HG02943 (cell line): Measurements from ENCODE around the gene ATP8B2.
"Not testable (repeated sequence)": the region's sequence is repeated elsewhere in the genome, so short reads cannot be mapped to it uniquely, and the experiment has no call there.

Experiments
- ATAC-seq: cut with Tn5 transposase; IDR thresholded peaks from one replicate; pipeline ENCODE4 v1.9.1; 2021; ENCODE audit warnings: mild to moderate bottlenecking, low read depth, moderate library complexity; ENCODE audit not compliant: unreplicated experiment

Gene ATP8B2

DNA sequence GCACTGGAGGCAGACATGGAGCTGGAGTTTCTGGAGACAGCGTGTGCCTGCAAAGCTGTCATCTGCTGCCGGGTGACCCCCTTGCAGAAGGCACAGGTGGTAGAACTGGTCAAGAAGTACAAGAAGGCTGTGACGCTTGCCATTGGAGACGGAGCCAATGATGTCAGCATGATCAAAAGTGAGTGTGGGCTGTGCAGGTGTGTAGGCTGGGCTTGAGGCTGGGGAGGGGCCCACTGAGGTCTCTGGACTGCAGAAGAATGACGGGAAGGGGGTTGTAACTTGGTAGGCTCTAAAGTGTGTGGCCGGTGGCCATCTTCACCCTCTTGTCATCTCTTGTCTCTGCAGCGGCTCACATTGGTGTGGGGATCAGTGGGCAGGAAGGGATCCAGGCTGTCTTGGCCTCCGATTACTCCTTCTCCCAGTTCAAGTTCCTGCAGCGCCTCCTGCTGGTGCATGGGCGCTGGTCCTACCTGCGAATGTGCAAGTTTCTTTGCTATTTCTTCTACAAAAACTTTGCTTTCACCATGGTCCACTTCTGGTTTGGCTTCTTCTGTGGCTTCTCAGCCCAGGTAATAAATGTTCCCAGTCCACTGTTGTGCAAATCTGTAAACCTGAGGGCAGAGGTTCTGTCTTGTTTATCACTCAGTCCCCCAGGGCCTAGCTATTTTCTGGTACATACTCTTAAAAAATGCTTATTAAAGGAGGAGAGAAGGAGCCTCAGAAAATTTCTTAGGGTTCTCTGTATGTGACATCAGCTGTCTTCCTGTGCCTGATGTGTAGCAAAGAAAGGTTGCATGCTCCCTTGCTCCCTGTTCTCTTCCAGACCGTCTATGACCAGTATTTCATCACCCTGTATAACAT, 19.9 kb downstream of the ATP8B2 start:
- no peak for ATAC-seq

DNA sequence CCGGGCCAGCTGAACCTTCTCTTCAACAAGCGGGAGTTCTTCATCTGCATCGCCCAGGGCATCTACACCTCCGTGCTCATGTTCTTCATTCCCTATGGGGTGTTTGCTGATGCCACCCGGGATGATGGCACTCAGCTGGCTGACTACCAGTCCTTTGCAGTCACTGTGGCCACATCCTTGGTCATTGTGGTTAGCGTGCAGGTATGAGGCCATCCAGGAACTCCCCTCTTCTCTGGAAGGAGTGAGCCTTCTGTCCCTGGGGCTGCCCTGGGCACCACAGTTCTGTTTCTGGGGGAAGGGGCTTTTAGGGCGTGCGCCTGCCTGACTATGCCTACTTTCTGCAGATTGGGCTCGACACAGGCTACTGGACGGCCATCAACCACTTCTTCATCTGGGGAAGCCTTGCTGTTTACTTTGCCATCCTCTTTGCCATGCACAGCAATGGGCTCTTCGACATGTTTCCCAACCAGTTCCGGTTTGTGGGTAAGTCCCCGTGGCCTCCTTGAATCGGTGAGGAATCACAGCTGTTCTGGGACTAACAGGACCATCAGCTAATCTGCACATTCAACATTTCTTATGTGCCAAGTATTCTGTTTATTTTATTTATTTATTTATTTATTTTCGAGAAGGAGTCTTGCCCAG, 21.1 kb downstream of the ATP8B2 start:
- no peak for ATAC-seq

DNA sequence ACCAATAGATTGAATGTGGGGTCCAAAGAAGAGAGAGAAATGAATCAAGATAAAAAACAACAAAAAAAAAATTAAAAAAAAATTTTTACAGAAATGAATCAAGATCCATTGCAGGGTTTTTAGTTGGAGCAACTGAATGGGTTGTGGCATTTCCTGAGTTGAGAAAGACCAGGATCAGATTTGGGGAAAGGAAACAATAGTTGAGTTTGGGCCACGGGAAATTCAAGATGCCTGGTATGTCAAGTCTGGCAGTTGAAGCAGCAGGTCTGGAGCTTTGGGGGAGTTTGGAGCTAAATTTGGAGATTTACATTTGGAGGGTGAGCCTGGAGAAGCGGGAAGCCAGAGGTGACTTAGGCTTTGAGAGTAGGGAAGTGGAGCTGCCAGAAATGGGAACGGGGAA, 22.6 kb downstream of the ATP8B2 start:
- ATAC-seq = no peak

DNA sequence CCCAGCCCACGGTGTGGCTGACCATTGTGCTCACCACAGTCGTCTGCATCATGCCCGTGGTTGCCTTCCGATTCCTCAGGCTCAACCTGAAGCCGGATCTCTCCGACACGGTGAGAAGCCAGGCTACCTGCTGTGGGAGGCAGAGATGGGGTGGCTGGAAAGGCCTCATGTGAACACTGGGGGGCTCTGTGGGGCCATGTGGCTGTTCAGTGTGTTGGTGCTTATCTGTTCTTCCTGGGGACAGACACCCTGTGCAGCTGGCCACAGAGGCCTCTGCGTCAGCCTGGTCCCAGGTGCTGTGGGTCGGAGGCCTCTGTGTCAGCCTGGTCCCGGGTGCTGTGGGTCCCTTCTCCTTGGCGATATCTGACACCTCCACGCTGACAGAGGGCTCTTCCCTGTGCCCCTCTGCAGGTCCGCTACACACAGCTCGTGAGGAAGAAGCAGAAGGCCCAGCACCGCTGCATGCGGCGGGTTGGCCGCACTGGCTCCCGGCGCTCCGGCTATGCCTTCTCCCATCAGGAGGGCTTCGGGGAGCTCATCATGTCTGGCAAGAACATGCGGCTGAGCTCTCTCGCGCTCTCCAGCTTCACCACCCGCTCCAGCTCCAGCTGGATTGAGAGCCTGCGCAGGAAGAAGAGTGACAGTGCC, 23.2 kb downstream of the ATP8B2 start:
- no peak for ATAC-seq

DNA sequence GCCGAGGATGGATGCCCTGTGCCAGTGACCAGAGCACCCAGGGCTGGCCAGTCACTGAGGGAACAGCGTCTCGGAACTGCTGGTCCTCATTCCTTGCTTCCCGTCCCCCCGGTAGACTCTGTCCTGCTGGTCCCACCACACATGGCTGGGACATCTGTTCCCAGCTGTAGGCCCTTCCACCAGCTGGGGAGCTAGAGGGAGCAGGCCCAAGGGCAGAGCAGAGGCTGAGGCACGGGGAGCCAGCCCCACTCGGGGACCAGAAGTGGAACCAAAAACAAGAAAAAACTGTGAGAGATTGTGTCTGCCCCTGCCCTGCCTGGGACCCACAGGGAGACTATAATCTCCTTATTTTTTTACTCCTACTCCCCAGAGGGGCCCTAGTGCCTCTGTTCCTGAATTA, 23.8 kb downstream of the ATP8B2 start:
- no peak for ATAC-seq

DNA sequence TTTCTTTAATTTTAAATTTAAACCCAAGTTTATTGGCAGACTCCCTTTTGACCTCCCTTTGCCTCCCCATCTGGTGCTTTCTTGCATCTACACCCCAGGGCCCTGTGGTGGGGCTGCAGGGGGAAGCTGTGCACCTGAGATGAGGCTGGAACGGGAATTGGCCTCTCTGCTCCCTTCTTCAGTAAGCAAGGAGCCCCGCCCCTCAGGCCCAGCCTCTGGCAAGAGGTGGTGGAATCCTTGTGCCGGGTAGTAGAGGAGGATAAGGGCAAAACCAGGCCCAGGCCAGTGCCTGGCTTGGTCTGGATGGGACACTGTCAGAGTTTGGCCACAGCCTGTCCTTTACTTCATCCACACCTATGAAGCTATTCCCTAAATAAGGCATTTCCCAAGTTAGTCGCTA, 25.1 kb downstream of the ATP8B2 start:
- ATAC-seq = no peak

DNA sequence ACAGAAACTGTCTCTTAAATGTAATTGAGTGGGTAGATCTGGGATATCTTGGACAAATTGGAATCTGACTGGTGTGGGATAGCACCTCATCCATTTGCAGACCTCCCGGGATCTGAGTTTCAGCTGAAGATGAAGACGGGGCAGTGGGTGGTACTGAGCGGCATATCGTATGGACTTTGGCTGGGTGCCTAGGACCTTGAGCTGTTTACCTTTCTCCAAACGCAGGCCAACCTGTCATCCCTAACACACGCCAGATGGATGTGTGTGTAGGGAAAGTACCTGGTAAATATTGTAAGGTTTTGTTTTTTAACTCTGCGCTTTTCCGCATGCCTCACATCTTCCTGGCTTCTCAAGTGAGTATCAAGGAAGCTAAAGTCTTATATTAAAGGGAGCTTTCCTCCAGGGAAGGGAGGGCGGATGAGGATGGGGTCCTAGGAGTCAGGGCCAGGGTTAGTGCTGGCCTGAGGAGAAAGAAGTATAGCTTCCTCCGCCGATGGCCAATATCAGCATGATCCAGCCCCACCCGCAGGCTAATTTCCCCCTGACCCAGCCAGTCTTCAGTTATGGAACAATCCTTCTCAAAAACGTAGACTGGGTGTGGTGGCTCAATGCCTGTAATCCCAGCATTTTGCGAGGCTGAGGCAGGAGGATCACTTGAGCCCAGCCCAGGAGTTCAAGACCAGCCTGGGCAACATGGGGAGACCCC, 26.2 kb downstream of the ATP8B2 start:
- no peak for ATAC-seq

DNA sequence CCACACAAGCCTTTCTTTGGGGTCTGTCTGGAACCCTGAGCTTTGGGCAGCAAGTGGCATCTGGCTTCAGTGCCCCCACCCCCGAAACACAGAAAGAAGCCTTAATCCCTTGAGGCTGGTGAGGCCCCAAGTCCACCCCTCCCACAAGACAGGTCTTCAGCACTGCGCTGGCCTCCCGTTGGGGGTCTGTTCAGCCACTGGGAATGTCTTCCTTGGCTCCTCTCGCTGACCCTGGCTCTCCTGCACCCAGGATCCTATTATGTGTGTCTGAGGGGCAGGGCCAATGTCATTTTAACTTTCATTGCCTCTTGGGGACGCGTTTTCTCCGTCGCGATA, 26.9 kb downstream of the ATP8B2 start:
- ATAC-seq = no peak

DNA sequence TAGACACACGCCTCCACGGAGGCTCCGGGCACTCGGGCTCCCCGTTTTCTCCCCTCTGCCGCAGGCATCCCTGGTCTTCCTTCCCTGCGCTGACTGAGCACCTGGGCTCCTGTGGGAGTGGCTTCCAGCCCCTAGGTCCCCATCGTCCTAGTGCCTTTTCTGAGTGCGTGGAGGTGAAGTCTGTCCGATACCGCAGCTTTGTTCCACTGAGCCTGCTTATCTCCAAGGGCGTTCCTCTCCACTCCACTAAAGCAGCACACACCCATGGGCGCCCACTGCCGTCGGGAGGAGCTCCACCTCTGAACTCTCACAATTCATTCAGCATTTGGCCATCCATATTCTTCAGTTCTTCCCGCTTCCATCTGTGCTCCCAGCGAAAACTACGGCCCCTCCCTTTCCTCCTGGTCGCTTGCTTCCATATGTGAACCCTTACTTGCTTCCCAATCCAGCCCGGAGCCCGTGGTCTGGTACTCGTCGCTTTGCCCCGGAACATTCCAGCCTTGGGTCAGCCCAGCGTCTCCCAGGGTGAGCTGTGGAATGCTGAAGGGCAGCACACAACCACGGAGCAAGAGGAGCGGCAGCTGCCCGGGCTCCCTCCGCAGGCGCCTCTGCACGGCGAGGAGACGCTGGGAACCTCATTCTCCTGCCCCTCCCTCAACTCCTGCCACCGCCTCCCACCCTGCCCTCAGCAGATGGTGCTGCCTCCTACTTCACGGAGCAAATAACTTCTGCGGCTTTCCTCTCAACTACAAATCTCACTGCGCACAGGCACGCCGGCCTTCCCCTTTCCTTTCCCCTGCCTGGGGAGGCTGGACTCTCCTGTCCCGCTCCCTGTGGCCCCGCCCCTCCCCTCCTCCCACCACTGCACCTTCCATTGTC, 27.5 kb downstream of the ATP8B2 start:
- ATAC-seq = no peak

DNA sequence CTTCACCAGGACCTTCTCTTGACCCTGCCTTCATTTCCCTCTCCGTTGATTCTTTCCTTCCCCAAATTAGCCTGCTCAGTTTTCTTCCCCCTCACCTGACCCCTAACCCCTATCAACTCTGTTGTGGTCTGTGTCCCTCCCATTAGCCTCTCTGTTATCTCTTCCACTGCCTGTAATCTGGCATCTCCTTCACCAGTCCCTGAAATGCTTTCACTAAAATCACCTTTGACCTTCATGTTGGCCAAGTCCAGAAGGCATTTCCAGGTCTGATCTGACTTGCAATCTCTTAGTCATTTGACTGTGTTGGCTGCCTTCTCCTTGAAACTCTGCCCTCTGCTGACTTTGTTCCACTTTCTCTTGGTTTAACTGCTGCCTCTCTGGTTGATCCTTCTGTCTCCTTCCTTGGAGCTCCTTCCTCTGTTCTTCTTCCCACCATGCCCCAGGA, 28.2 kb downstream of the ATP8B2 start:
- ATAC-seq = no peak

DNA sequence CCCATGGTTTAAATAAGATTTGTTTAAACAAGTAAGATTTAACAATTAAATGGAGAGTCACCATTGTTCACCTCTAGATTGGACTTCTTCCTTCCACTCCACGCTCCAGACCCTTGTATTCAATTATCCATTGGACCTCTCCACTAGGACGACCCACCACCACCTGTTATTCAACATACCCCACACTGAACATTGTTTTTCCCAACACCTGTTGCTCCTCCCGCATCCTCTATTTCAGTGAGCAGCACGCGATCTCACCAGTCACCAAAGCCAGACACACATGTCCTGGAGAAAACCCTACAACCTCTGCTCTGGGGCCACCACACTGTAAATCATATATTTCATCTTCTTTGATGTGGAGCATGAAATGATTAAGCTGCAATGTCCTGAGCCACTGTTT, 28.6 kb downstream of the ATP8B2 start:
- no peak for ATAC-seq

DNA sequence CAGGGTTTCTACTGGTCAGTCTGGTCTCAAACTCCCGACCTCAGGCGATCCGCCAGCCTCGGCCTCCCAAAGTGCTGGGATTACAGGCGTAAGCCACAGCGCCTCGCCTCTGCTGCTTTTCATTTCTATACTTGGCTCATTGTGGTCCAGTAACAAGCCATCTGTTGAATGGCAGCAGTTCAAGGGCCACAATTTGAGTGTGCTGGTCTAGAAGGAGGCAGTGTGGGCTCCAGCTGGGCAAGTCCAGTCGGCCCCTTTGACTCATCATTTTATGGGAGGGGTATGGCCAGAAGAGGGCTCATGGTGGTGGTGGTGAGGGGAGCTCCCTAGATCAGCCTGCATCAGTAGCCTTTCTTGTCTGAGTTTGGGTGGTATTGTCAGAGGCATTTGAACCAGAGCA, 33.2 kb downstream of the ATP8B2 start:
- ATAC-seq = no peak

DNA sequence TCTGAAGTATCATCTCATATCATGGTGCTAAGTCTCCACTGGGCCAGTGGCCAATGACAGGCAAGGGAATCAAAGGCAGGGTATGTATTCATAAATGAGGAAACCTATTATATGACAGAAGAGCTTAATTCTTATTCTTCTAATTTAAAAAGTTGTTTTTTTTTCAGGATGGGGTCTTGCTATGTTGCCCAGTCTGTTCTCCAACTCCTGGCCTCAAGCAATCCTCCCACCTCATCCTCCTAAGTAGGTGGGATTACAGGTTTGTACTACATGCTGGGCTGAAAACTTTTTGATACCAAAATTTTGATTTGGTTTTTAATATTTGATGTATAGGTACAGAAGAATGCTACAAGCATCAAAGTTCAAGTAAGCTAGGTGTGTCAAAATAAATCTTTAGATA, 35.0 kb downstream of the ATP8B2 start:
- no peak for ATAC-seq

DNA sequence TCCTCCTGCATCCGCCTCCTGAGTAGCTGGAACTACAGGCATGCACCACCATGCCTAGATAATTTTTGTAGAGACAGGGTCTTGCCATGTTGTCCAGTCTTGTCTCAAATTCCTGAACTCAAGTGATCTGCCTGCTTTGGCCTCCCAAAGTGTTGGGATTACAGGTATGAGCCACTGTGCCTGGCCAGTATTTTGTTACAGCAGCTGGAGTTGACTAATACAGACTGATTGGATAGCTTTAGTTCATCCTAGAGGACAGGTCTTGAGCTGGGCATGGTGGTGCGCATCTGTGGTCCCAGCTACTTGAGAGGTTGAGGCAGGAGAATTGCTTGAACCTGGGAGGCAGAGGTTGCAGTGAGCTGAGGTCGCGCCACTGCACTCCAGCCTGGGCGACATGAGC, 35.6 kb downstream of the ATP8B2 start:
- ATAC-seq = not testable (repeated sequence)

DNA sequence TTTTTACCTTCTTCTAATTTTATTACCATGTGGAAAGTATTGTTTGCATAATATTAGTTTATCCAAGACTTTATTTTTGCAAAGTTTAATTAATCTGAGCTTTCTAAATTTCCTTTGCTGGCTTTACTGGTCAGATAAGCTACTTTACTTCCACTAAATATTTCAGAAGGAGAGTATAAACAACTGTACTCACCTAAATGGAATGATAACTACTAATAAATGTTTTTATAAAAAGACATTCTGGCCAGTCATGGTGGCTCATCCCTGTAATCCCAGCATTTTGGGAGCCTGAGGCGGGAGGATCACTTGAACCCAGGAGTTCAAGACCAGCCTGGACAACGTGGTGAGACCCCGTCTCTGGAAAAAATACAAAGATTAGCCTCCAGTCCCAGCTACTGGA, 36.0 kb downstream of the ATP8B2 start:
- ATAC-seq = no peak

DNA sequence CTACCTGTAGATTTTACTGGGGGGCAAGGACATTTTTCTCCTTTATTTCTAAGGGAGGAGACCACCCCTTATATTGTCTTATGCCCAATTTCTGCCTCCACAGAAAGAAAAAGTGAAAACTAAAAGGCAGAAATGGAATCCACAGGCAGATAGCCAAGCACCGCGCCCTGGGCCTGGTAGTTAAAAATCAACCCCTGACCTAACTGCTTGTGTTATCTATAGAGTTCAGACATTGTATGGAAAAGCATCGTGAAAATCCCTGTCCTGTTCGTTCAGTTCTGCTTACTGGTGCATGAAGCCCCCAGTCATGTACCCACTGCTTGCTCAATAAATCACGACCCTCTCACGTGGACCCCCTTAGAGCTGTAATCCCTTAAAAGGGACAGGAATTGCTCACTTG, 46.1 kb downstream of the ATP8B2 start:
- no peak for ATAC-seq

DNA sequence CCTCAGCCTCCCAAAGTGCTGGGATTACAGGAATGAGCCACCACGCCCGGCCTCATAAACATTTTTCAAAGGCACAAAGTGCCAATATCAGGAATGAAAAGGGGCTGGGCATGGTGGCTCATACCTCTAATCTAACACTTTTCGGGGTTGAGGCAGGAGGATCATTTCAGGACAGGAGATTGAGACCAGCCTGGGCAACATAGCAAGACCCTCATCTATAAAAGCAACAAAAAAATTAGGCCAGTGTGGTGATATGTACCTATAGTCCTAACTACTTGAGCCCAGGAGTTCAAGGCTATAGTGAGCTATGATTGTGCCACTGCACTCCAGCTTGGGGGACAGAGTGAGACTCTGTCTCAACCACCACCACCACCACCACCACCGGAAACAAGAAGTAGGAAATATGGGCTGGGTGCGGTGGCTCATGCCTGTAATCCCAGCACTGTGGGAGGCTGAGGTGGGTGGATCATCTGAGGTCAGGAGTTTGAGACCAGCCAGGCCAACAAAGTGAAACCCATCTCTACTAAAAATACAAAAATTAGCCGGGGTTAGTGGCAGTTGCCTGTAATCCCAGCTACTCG, 48.5 kb downstream of the ATP8B2 start:
- ATAC-seq = not testable (repeated sequence)

DNA sequence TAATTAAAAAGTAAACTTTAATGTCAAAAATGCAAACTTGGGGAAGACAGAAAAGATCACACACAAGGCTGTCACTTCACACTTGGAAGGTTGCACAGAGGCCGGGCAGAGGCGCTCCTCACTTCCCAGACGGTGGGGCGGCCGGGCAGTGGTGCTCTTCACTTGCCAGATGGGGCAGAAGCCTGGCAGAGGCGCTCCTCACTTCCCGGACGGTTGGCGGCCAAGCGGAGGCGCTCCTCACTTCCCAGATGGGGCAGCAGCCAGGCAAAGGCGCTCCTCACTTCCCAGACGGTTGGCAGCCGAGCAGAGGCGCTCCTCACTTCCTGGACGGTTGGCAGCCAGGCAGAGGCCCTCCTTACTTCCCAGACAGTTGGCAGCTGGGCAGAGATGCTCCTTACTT, 54.0 kb downstream of the ATP8B2 start:
- no peak for ATAC-seq

DNA sequence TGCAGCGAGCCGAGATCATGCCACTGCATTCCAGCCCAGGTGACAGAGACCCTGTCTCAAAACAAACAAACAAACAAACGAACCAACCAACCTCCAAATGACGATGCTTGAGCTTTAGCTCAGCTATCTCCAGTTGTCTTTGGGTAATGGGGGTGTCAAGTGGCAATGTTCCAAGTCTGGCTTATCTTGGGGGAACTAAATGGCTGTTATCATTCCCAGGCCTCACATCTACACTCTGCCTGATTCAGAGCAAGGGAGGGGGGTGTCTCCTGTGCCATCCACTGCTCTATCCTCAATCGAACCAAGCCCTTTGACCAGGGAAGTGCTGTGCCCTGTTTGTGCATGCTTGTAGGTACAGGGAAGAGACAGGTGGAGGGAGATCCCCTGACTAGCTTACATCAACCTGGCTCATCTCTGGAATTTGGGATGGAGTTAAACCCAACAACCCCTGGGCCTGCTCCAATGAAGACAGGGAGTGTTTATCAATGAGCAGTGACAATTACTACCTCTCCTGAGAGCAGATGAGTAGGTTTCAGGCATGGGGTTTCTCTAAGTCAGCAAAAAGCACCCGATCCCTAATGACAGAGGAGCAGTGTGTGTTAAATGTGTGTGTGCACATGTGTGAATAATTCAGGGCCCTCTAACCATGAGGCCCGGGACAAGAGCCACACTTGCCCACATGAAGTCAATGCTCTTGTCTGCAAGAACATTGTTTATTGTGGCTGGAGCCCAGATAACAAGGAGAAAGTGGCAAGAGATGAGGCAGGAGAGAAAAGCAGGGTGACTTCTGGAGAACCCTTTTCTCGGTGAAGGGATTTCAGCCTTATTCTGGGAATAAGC, 59.5 kb downstream of the ATP8B2 start:
- no peak for ATAC-seq
